NCI-H146 (cell line): ENCODE data around the gene GLE1.
"Not testable (repeated sequence)": the region's sequence is repeated elsewhere in the genome, so short reads cannot be mapped to it uniquely, and the experiment has no call there.

ENCODE experiments used
- DNase-seq: peaks from one replicate; lab custom pipeline; 2025; lab: John Stamatoyannopoulos, UW

GLE1 gene

GRCh38 chr9:128552744-128553440 is 48.4 kb downstream of the GLE1 start:
- DNase-seq, result peak; percentile 75

- no peak for DNase-seq
Measured at GRCh38 chr9:128553728-128554127, 49.2 kb downstream of the GLE1 start.

- no peak for DNase-seq
Measured at GRCh38 chr9:128554155-128554862, 49.8 kb downstream of the GLE1 start.

- no peak for DNase-seq
Measured at GRCh38 chr9:128555180-128555721, 50.7 kb downstream of the GLE1 start.

GRCh38 chr9:128556276-128556675 is 51.8 kb downstream of the GLE1 start:
- no peak for DNase-seq

- DNase-seq, result no peak
Measured at GRCh38 chr9:128556926-128557634, 52.6 kb downstream of the GLE1 start.

GRCh38 chr9:128558431-128559310 is 54.2 kb downstream of the GLE1 start:
- DNase-seq, result no peak

- DNase-seq, result no peak
Measured at GRCh38 chr9:128565578-128565977, 61.1 kb downstream of the GLE1 start.

GRCh38 chr9:128568470-128569078 is 64.1 kb downstream of the GLE1 start:
- DNase-seq, result no peak

GRCh38 chr9:128575469-128575868 is 71.0 kb downstream of the GLE1 start:
- DNase-seq, result no peak

- no peak for DNase-seq
Measured at GRCh38 chr9:128575916-128576315, 71.4 kb downstream of the GLE1 start.

- no peak for DNase-seq
Measured at GRCh38 chr9:128577206-128577605, 72.7 kb downstream of the GLE1 start.

- no peak for DNase-seq
Measured at GRCh38 chr9:128579194-128579593, 74.7 kb downstream of the GLE1 start.

- no peak for DNase-seq
Measured at GRCh38 chr9:128580731-128581130, 76.2 kb downstream of the GLE1 start.

GRCh38 chr9:128585155-128585554 is 80.6 kb downstream of the GLE1 start:
- not testable (repeated sequence) for DNase-seq

GRCh38 chr9:128586934-128587333 is 82.4 kb downstream of the GLE1 start:
- not testable (repeated sequence) for DNase-seq

- no peak for DNase-seq
Measured at GRCh38 chr9:128587453-128587852, 82.9 kb downstream of the GLE1 start.

GRCh38 chr9:128588581-128589233 is 84.2 kb downstream of the GLE1 start:
- DNase-seq, result no peak
